Mesenchymal stem cell (in vitro differentiated cells and primary cell): ENCODE results near the gene GABRB3.

Source experiments
- DNase-seq: peaks from one replicate; pipeline ENCODE4 v3.0.0-alpha.2; 2013
- H2AFZ ChIP-seq: one replicate; pipeline ENCODE4 v1.6.1; 2013; ENCODE audit warnings: low read depth, mild to moderate bottlenecking, control low read depth, inconsistent platforms, low read length, moderate library complexity
- H2AK5ac ChIP-seq: 2 replicates; pipeline ENCODE4 v1.6.1; 2013; ENCODE audit warnings: low read length, moderate library complexity, mild to moderate bottlenecking, inconsistent platforms; ENCODE audit not compliant: severe bottlenecking
- H2BK120ac ChIP-seq: one replicate; pipeline ENCODE4 v1.6.1; 2013; ENCODE audit warnings: low read depth, mild to moderate bottlenecking, inconsistent platforms, low read length, moderate library complexity
- H2BK12ac ChIP-seq, 2 experiments: one replicate each; pipeline ENCODE4 v1.6.1; 2013; ENCODE audit warnings: inconsistent platforms in 2 of 2, low read length in 2 of 2, mild to moderate bottlenecking in 2 of 2, moderate library complexity in 2 of 2, control low read depth in 1 of 2
- H2BK15ac ChIP-seq: one replicate; pipeline ENCODE4 v1.6.1; 2013; ENCODE audit warnings: mild to moderate bottlenecking, low read depth, inconsistent platforms; ENCODE audit not compliant: poor library complexity, severe bottlenecking
- H2BK5ac ChIP-seq: 2 replicates; pipeline ENCODE4 v1.6.1; 2013; ENCODE audit warnings: low read depth, mild to moderate bottlenecking, low read length, control low read depth, inconsistent platforms; ENCODE audit not compliant: poor library complexity, severe bottlenecking
- H3K14ac ChIP-seq, 2 experiments: one replicate each; pipeline ENCODE4 v1.6.1; 2013; ENCODE audit warnings: inconsistent platforms in 2 of 2, low read length in 2 of 2, control low read depth in 1 of 2, mild to moderate bottlenecking in 1 of 2, moderate library complexity in 1 of 2
- H3K18ac ChIP-seq, 2 experiments: one replicate each; pipeline ENCODE4 v1.6.1; 2013; ENCODE audit warnings: inconsistent platforms in 2 of 2, low read length in 2 of 2, control low read depth in 1 of 2, low read depth in 1 of 2, mild to moderate bottlenecking in 1 of 2
- H3K23ac ChIP-seq, 2 experiments: one replicate each; pipeline ENCODE4 v1.6.1; 2013; ENCODE audit warnings: inconsistent platforms in 2 of 2, low read length in 2 of 2, mild to moderate bottlenecking in 2 of 2, moderate library complexity in 2 of 2, control low read depth in 1 of 2
- H3K27ac ChIP-seq: 2 replicates; pipeline ENCODE4 v1.5.1; 2013; ENCODE audit warnings: mild to moderate bottlenecking, moderate library complexity, low read length, control low read depth, inconsistent platforms; ENCODE audit not compliant: poor library complexity, severe bottlenecking
- H3K27me3 ChIP-seq, 2 experiments: 2 replicates each; pipeline versions ENCODE4 v1.6.1 to v1.7.0; 2013; ENCODE audit warnings: low read length in 2 of 2, mild to moderate bottlenecking in 2 of 2, moderate library complexity in 2 of 2, control low read depth in 1 of 2, inconsistent platforms in 1 of 2; ENCODE audit not compliant: control insufficient read depth in 1 of 2, insufficient read depth in 1 of 2
- H3K36me3 ChIP-seq, 2 experiments: 2 replicates each; pipeline versions ENCODE4 v1.6.1 to v1.7.0; 2013; ENCODE audit warnings: low read length in 2 of 2, control low read depth in 1 of 2, inconsistent platforms in 1 of 2, low read depth in 1 of 2, mild to moderate bottlenecking in 1 of 2; ENCODE audit not compliant: insufficient read depth in 2 of 2, control insufficient read depth in 1 of 2
- H3K4ac ChIP-seq, 2 experiments: one replicate each; pipeline ENCODE4 v1.6.1; 2013; ENCODE audit warnings: inconsistent platforms in 2 of 2, low read length in 2 of 2, mild to moderate bottlenecking in 2 of 2, moderate library complexity in 2 of 2, control low read depth in 1 of 2, low read depth in 1 of 2
- H3K4me1 ChIP-seq: 2 replicates; pipeline ENCODE4 v1.6.1; 2013; ENCODE audit warnings: low read depth, low read length, control low read depth; ENCODE audit not compliant: control insufficient read depth, insufficient read depth
- H3K4me2 ChIP-seq: 2 replicates; pipeline ENCODE4 v1.6.1; 2013; ENCODE audit warnings: low read length, mild to moderate bottlenecking, inconsistent platforms; ENCODE audit not compliant: poor library complexity, severe bottlenecking
- H3K4me3 ChIP-seq, 2 experiments: 2 replicates each; pipeline versions ENCODE4 v1.5.1 to v1.7.0; 2013; ENCODE audit warnings: low read length in 2 of 2, mild to moderate bottlenecking in 2 of 2, control low read depth in 1 of 2, low read depth in 1 of 2; ENCODE audit not compliant: insufficient read depth in 1 of 2
- H3K79me1 ChIP-seq: replicated peaks from 2 replicates; pipeline ENCODE4 v1.6.1; 2013; ENCODE audit warnings: mild to moderate bottlenecking, control low read depth, low read length, inconsistent platforms; ENCODE audit not compliant: poor library complexity, severe bottlenecking
- H3K9ac ChIP-seq: 2 replicates; pipeline ENCODE4 v1.7.0; 2013; ENCODE audit warnings: mild to moderate bottlenecking, low read length, moderate library complexity
- H3K9me3 ChIP-seq: 2 replicates; pipeline ENCODE4 v1.7.0; 2013; ENCODE audit warnings: mild to moderate bottlenecking, low read length; ENCODE audit not compliant: control insufficient read depth
- H4K8ac ChIP-seq: one replicate; pipeline ENCODE4 v1.6.1; 2013; ENCODE audit warnings: inconsistent platforms, mild to moderate bottlenecking, low read length, moderate library complexity
- H4K91ac ChIP-seq: one replicate; pipeline ENCODE4 v1.6.1; 2013; ENCODE audit warnings: mild to moderate bottlenecking, low read length, inconsistent platforms
- WGBS: methylation state at CpG from one replicate; pipeline ENCODE4 v1.1.7; 2013; ENCODE audit warnings: mixed read lengths; 5-methylcytosine and 5-hydroxymethylcytosine counted together

The GABRB3 gene

GRCh38 chr15:26635614-26636013 is 137.3 kb downstream of the GABRB3 start:
- no peak overlapping the region for H4K91ac ChIP-seq
- no peak overlapping the region for H3K14ac ChIP-seq
- H3K4me3 ChIP-seq: no peak overlapping the region
- H4K8ac ChIP-seq: no peak overlapping the region
- H3K27me3 ChIP-seq: no peaks in the 10 kb centered on the region
- no CpG with 5 or more reads among the region's 2 CpGs for whole genome bisulfite sequencing
- H2BK12ac ChIP-seq: no peak overlapping the region
- H3K4me1 ChIP-seq: no peaks in the 10 kb centered on the region
- H3K9me3 ChIP-seq: peaks cover 9% of the 10 kb centered on the region
- H3K23ac ChIP-seq: no peak overlapping the region
- H2AK5ac ChIP-seq: no peak overlapping the region
- no peak overlapping the region for H3K27ac ChIP-seq
- H3K79me1 ChIP-seq: no peaks in the 10 kb centered on the region
- no peak overlapping the region for H2BK120ac ChIP-seq
- no peaks in the 10 kb centered on the region for H3K36me3 ChIP-seq
- H2AFZ ChIP-seq: no peak overlapping the region
- H3K4me2 ChIP-seq: no peak overlapping the region
- no peak overlapping the region for H3K9ac ChIP-seq
- no peak overlapping the region for H3K18ac ChIP-seq
- H2BK5ac ChIP-seq: no peak overlapping the region
- no peak overlapping the region for H3K4ac ChIP-seq
- DNase-seq: no peak
- H2BK15ac ChIP-seq: no peak overlapping the region

- H2BK5ac ChIP-seq: no peak overlapping the region
- no peak overlapping the region for H4K8ac ChIP-seq
- no peak overlapping the region for H4K91ac ChIP-seq
- H3K27me3 ChIP-seq: no peaks in the 10 kb centered on the region
- WGBS: 36% methylated on average over 2 of the region's 2 CpGs
- H3K9ac ChIP-seq: no peak overlapping the region
- no peak overlapping the region for H2BK12ac ChIP-seq
- no peak overlapping the region for H3K4ac ChIP-seq
- H3K23ac ChIP-seq: no peak overlapping the region
- H2AFZ ChIP-seq: no peak overlapping the region
- H3K18ac ChIP-seq: no peak overlapping the region
- H2AK5ac ChIP-seq: no peak overlapping the region
- no peak for DNase-seq
- H2BK120ac ChIP-seq: no peak overlapping the region
- H3K4me3 ChIP-seq: no peak overlapping the region
- H3K9me3 ChIP-seq: peaks cover 9% of the 10 kb centered on the region
- H3K79me1 ChIP-seq: no peaks in the 10 kb centered on the region
- H2BK15ac ChIP-seq: no peak overlapping the region
- H3K27ac ChIP-seq: no peak overlapping the region
- no peak overlapping the region for H3K4me2 ChIP-seq
- H3K4me1 ChIP-seq: no peaks in the 10 kb centered on the region
- no peak overlapping the region for H3K14ac ChIP-seq
- H3K36me3 ChIP-seq: no peaks in the 10 kb centered on the region
Observed at GRCh38 chr15:26635105-26635504, 137.8 kb downstream of the GABRB3 start.

GRCh38 chr15:26634319-26634718 is 138.5 kb downstream of the GABRB3 start:
- H3K9ac ChIP-seq: no peak overlapping the region
- no peaks in the 10 kb centered on the region for H3K36me3 ChIP-seq
- H3K4me1 ChIP-seq: no peaks in the 10 kb centered on the region
- no peak overlapping the region for H4K91ac ChIP-seq
- no peak overlapping the region for H3K27ac ChIP-seq
- no peak overlapping the region for H3K23ac ChIP-seq
- H2AFZ ChIP-seq: no peak overlapping the region
- H2BK12ac ChIP-seq: no peak overlapping the region
- H3K9me3 ChIP-seq: peaks cover 9% of the 10 kb centered on the region
- H3K79me1 ChIP-seq: no peaks in the 10 kb centered on the region
- no peaks in the 10 kb centered on the region for H3K27me3 ChIP-seq
- no peak overlapping the region for H2BK15ac ChIP-seq
- no peak overlapping the region for H3K4ac ChIP-seq
- no peak overlapping the region for H3K4me2 ChIP-seq
- no peak overlapping the region for H3K4me3 ChIP-seq
- no peak overlapping the region for H4K8ac ChIP-seq
- no peak overlapping the region for H2BK5ac ChIP-seq
- no peak for DNase-seq
- H2AK5ac ChIP-seq: no peak overlapping the region
- H2BK120ac ChIP-seq: no peak overlapping the region
- H3K18ac ChIP-seq: no peak overlapping the region
- H3K14ac ChIP-seq: no peak overlapping the region
- 77% methylated on average over 4 of the region's 5 CpGs for WGBS

GRCh38 chr15:26632500-26632899 is 140.4 kb downstream of the GABRB3 start:
- Histone ChIP-seq H3K27ac (no peak overlapping the region), H3K9ac (no peak overlapping the region), H3K23ac (no peak overlapping the region), H4K8ac (no peak overlapping the region), H2BK15ac (no peak overlapping the region), H3K27me3 (no peaks in the 10 kb centered on the region), H2BK12ac (no peak overlapping the region), H3K4ac (no peak overlapping the region), H2AK5ac (no peak overlapping the region), H3K4me2 (no peak overlapping the region), H2AFZ (no peak overlapping the region), H3K4me3 (no peak overlapping the region), H3K36me3 (no peaks in the 10 kb centered on the region), H2BK120ac (no peak overlapping the region), H3K9me3 (peaks cover 14% of the 10 kb centered on the region), H2BK5ac (no peak overlapping the region), H3K14ac (no peak overlapping the region), H3K18ac (no peak overlapping the region), H3K79me1 (no peaks in the 10 kb centered on the region), H4K91ac (no peak overlapping the region), H3K4me1 (no peaks in the 10 kb centered on the region)
- no peak for DNase-seq
- WGBS: 61% methylated on average over 4 of the region's 4 CpGs
